ENCODE results near the gene UVRAG.
A peak's percentile ranks its signal among the peaks of the same experiment; 100 is the strongest.

UVRAG gene

GRCh38 chr11:75768112-75768908 is 46.7 kb upstream of the UVRAG start, which contains the start of gene DGAT2:
DGAT2 (plus strand) TSS chr11:75768778; CDS start chr11:75768992, 214 bp downstream.
- Histone ChIP-seq H2BK120ac (ENCODE audit: low read depth, low read length) (peak within 1 kb of the TSS; percentile 58), H3K4ac (ENCODE audit: low read length) (no peak within 1 kb of the TSS), H3K4me3 (ENCODE audit: low read length in 2 of 2) (peak within 1 kb of the TSS; percentile 31 to 60), H3K18ac (ENCODE audit: low read length) (peak within 1 kb of the TSS; percentile 97), H4K8ac (ENCODE audit: low read depth, low read length) (no peak within 1 kb of the TSS), H2AK5ac (ENCODE audit: low read depth, low read length) (peak within 1 kb of the TSS; percentile 93), H3K79me1 (ENCODE audit: low read depth, low read length) (no peaks in the 10 kb centered on the region), H3K9me3 (replicated peaks in 1 of 2; ENCODE audit: control insufficient read depth in 2 of 2, insufficient read depth in 1 of 2, low read depth in 1 of 2, low read length in 2 of 2) (peaks cover 0 to 1% of the 10 kb centered on the region in 2 donors), H3K27ac (replicated peaks; ENCODE audit: low read length) (no peak within 1 kb of the TSS), H3K4me1 (ENCODE audit: control insufficient read depth in 2 of 2, insufficient read depth in 1 of 2, low read depth in 1 of 2, low read length in 2 of 2) (peaks cover 5 to 14% of the 10 kb centered on the region in 2 donors), H4K91ac (ENCODE audit: low read depth, low read length, poor library complexity) (no peak within 1 kb of the TSS), H3K4me2 (ENCODE audit: insufficient read depth, low read length, poor library complexity, severe bottlenecking) (peak within 1 kb of the TSS; percentile 87), H3K36me3 (replicated peaks in 1 of 2; ENCODE audit: control insufficient read depth in 2 of 2, insufficient read depth in 2 of 2, low read length in 2 of 2) (no peaks in the 10 kb centered on the region), H3K27me3 (ENCODE audit: control insufficient read depth in 3 of 3, insufficient read depth in 3 of 3, low read depth in 1 of 3, low read length in 3 of 3) (peaks cover 10 to 90% (median 31%) of the 10 kb centered on the region in 3 experiments), H2AFZ (ENCODE audit: low read length) (peak within 1 kb of the TSS; percentile 98), H3K23ac (ENCODE audit: low read depth, low read length, poor library complexity) (peak within 1 kb of the TSS; percentile 26), H2BK5ac (ENCODE audit: low read length) (peak within 1 kb of the TSS; percentile 20), H2BK12ac (ENCODE audit: low read length) (peak within 1 kb of the TSS; percentile 49), H2BK15ac (ENCODE audit: low read length) (peak within 1 kb of the TSS; percentile 71), H3K9ac (ENCODE audit: low read depth, low read length, poor library complexity) (peak within 1 kb of the TSS; percentile 91), H3K14ac (ENCODE audit: low read length) (no peak within 1 kb of the TSS)
- no CpG with 5 or more reads among the region's 66 CpGs for WGBS, 2 donors (ENCODE audit: extremely low coverage in 2 of 2, insufficient read length in 2 of 2, insufficient replicate concordance in 1 of 2)
- DNase-seq (ENCODE audit: low spot score) = peak; percentile 64

DNA sequence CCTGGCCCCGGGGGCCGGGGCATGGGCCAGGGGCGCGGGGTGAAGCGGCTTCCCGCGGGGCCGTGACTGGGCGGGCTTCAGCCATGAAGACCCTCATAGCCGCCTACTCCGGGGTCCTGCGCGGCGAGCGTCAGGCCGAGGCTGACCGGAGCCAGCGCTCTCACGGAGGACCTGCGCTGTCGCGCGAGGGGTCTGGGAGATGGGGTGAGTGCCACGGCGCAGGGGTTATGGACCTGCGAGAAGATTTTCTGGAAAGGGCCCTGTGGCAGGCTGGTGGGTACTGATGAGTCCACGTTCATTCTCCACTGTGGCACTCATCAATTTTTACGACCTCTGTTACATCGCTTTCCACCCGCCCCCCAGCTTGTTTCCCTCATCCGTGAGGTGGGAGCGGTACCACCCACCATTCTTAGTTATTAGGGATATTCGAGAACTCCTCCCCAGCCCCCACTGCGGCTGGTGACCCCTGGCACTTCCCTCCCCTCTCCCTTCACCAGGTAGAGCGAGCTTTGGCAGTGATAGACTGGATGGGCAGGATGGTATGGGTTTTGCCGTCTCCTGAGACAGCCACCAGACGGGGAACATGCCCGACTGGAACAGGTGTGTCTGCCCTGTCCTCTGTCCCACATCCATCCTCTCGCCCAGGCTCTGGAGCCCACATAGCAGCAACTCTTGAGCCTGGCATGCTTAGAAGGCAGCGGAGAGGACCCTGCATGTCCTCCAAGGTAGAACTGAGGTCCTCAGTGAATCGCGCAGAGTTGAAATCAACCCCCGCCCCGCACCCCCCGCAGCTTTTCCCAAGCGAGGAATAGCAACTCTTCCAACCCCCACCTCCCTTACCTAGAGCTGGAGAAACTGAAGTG is 45.9 kb upstream of the UVRAG start:
- Histone ChIP-seq H3K36me3 (replicated peaks in 1 of 2; ENCODE audit: control insufficient read depth in 2 of 2, insufficient read depth in 2 of 2, low read length in 2 of 2) (no peaks in the 10 kb centered on the region), H2BK12ac (ENCODE audit: low read length) (peak overlapping the region; percentile 49), H4K8ac (ENCODE audit: low read depth, low read length) (no peak overlapping the region), H3K27me3 (ENCODE audit: control insufficient read depth in 3 of 3, insufficient read depth in 3 of 3, low read depth in 1 of 3, low read length in 3 of 3) (peaks cover 10 to 87% (median 31%) of the 10 kb centered on the region in 3 experiments), H3K18ac (ENCODE audit: low read length) (peak overlapping the region; percentile 93), H3K14ac (ENCODE audit: low read length) (no peak overlapping the region), H2BK15ac (ENCODE audit: low read length) (peak overlapping the region; percentile 68), H2AK5ac (ENCODE audit: low read depth, low read length) (peak overlapping the region; percentile 93), H2BK120ac (ENCODE audit: low read depth, low read length) (peak overlapping the region; percentile 58), H3K4ac (ENCODE audit: low read length) (no peak overlapping the region), H3K4me2 (ENCODE audit: insufficient read depth, low read length, poor library complexity, severe bottlenecking) (peak overlapping the region; percentile 87), H4K91ac (ENCODE audit: low read depth, low read length, poor library complexity) (no peak overlapping the region), H3K4me3 (ENCODE audit: low read length in 2 of 2) (peak overlapping the region; percentile 31 to 60), H3K23ac (ENCODE audit: low read depth, low read length, poor library complexity) (peak overlapping the region; percentile 26), H3K9ac (ENCODE audit: low read depth, low read length, poor library complexity) (no peak overlapping the region), H2BK5ac (ENCODE audit: low read length) (peak overlapping the region; percentile 20), H3K9me3 (replicated peaks in 1 of 2; ENCODE audit: control insufficient read depth in 2 of 2, insufficient read depth in 1 of 2, low read depth in 1 of 2, low read length in 2 of 2) (peaks cover 0 to 1% of the 10 kb centered on the region in 2 donors), H3K79me1 (ENCODE audit: low read depth, low read length) (no peaks in the 10 kb centered on the region), H3K4me1 (ENCODE audit: control insufficient read depth in 2 of 2, insufficient read depth in 1 of 2, low read depth in 1 of 2, low read length in 2 of 2) (peaks cover 5 to 14% of the 10 kb centered on the region in 2 donors), H3K27ac (replicated peaks; ENCODE audit: low read length) (no peak overlapping the region), H2AFZ (ENCODE audit: low read length) (peak overlapping the region; percentile 98)
- DNase-seq (ENCODE audit: low spot score) = no peak
- WGBS, 2 donors (ENCODE audit: extremely low coverage in 2 of 2, insufficient read length in 2 of 2, insufficient replicate concordance in 1 of 2) = no CpG with 5 or more reads among the region's 46 CpGs

DNA sequence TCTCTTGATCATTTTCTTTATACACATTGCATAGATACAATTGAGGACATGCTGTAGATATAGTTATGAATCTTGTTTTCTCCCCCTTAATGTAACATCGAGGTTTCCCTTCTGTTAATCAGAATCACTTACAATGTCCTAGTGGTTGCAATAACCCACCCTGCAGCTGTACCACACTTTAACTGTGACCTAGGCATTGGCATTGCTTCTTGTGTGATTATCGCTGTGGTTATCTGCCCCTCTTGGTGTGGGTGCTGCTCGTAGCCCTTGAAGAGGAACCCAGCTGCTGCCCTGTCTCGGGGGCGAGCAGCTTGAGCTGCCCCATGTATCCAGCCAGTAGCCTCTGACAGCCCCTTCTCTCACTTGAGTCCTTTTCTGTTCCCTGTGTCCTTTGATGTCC is 44.9 kb upstream of the UVRAG start:
- Histone ChIP-seq H4K91ac (ENCODE audit: low read depth, low read length, poor library complexity) (no peak overlapping the region), H3K79me1 (ENCODE audit: low read depth, low read length) (no peaks in the 10 kb centered on the region), H2BK5ac (ENCODE audit: low read length) (no peak overlapping the region), H3K4me3 (ENCODE audit: low read length in 2 of 2) (no peak overlapping the region), H3K18ac (ENCODE audit: low read length) (no peak overlapping the region), H3K27ac (replicated peaks; ENCODE audit: low read length) (no peak overlapping the region), H3K9me3 (replicated peaks in 1 of 2; ENCODE audit: control insufficient read depth in 2 of 2, insufficient read depth in 1 of 2, low read depth in 1 of 2, low read length in 2 of 2) (no peaks in the 10 kb centered on the region), H2AFZ (ENCODE audit: low read length) (no peak overlapping the region), H3K27me3 (ENCODE audit: control insufficient read depth in 3 of 3, insufficient read depth in 3 of 3, low read depth in 1 of 3, low read length in 3 of 3) (peaks cover 10 to 79% (median 31%) of the 10 kb centered on the region in 3 experiments), H3K4ac (ENCODE audit: low read length) (no peak overlapping the region), H3K36me3 (replicated peaks in 1 of 2; ENCODE audit: control insufficient read depth in 2 of 2, insufficient read depth in 2 of 2, low read length in 2 of 2) (no peaks in the 10 kb centered on the region), H3K9ac (ENCODE audit: low read depth, low read length, poor library complexity) (no peak overlapping the region), H2BK12ac (ENCODE audit: low read length) (no peak overlapping the region), H2BK120ac (ENCODE audit: low read depth, low read length) (no peak overlapping the region), H2AK5ac (ENCODE audit: low read depth, low read length) (no peak overlapping the region), H2BK15ac (ENCODE audit: low read length) (no peak overlapping the region), H4K8ac (ENCODE audit: low read depth, low read length) (no peak overlapping the region), H3K14ac (ENCODE audit: low read length) (no peak overlapping the region), H3K23ac (ENCODE audit: low read depth, low read length, poor library complexity) (no peak overlapping the region), H3K4me1 (ENCODE audit: control insufficient read depth in 2 of 2, insufficient read depth in 1 of 2, low read depth in 1 of 2, low read length in 2 of 2) (peaks cover 5 to 14% of the 10 kb centered on the region in 2 donors), H3K4me2 (ENCODE audit: insufficient read depth, low read length, poor library complexity, severe bottlenecking) (no peak overlapping the region)
- WGBS, 2 donors (ENCODE audit: extremely low coverage in 2 of 2, insufficient read length in 2 of 2, insufficient replicate concordance in 1 of 2) = no CpG with 5 or more reads among the region's 5 CpGs
- DNase-seq (ENCODE audit: low spot score) = no peak

All from neuronal stem cell (in vitro differentiated cells).